DOHH2 (cell line): Measurements from ENCODE around the gene POLN.

ENCODE experiments used
- CTCF ChIP-seq: fragments of 200-600 bp; sonication (generic); IDR thresholded peaks from one replicate; pipeline ENCODE4 v1.5.1; 2014; ENCODE audit warnings: antibody characterized with exemption, mild to moderate bottlenecking, low read depth, low read length; ENCODE audit not compliant: poor library complexity, severe bottlenecking
- EZH2phosphoT487 ChIP-seq: fragments of 200-600 bp; sonication (generic); IDR thresholded peaks from 2 replicates; pipeline ENCODE4 v1.6.1; 2017; ENCODE audit warnings: borderline replicate concordance, mild to moderate bottlenecking, antibody characterized with exemption, low read length, moderate library complexity, mixed read lengths

- TF ChIP-seq CTCF: no peak
- TF ChIP-seq EZH2phosphoT487: no peak
Measured at GRCh38 chr4:2061186-2062131, 180.5 kb downstream of the POLN start.
